Cardiac muscle cell (in vitro differentiated cells and primary cell): Measurements from ENCODE around the gene NEO1. TPM values are rescaled to one million over a fixed set of nuclear protein-coding genes. Genes with fewer than 3 reads are reported as not detected.

Source experiments
- DNase-seq, 2 donors: peaks; one replicate each; pipeline versions ENCODE4 v3.0.0 to v3.0.0-alpha.2; 2010 to 2017; ENCODE audit warnings: low read depth in 1 of 2, low spot score in 1 of 2
- H3K27ac ChIP-seq: fragments of 200-600 bp; sonication (generic); 2 replicates; pipeline ENCODE4 v1.5.1; 2016
- H3K27me3 ChIP-seq: fragments of 200-600 bp; sonication (generic); 2 replicates; pipeline ENCODE4 v1.6.0; 2016; ENCODE audit warnings: control low read depth
- H3K36me3 ChIP-seq: fragments of 200-600 bp; sonication (generic); 2 replicates; pipeline ENCODE4 v1.5.1; 2016; ENCODE audit warnings: control low read depth
- H3K4me1 ChIP-seq: fragments of 200-600 bp; sonication (generic); 2 replicates; pipeline ENCODE4 v1.8.1; 2017; ENCODE audit warnings: low read depth, mild to moderate bottlenecking, mixed run types
- H3K4me3 ChIP-seq: fragments of 200-600 bp; sonication (generic); 2 replicates; pipeline ENCODE4 v1.5.1; 2016; ENCODE audit warnings: mild to moderate bottlenecking
- H3K9me3 ChIP-seq: fragments of 200-600 bp; sonication (generic); 2 replicates; pipeline ENCODE4 v1.5.1; 2017; ENCODE audit warnings: low read depth, mild to moderate bottlenecking, control low read depth
- polyA plus RNA-seq: library from polyadenylated mRNA; unstranded; fragments of >200 nt; fragmentation: Nextera tagmentation; extraction: Ambion mirVana; gene quantifications from 2 replicates; pipeline ENCODE4 v1.2.1, GENCODE V29; 2016
- total RNA-seq: library from RNA; depleted of rRNA; stranded (reverse); fragments of >200 nt; gene quantifications from 2 replicates; pipeline ENCODE4 v1.2.3, GENCODE V29; 2016
- TF ChIP-seq, protein P1 (sequence below): IDR thresholded peaks from 2 replicates; pipeline ENCODE4 v1.5.1; 2012; ENCODE audit warnings: low read depth, mild to moderate bottlenecking, low read length

Gene NEO1, protein sequence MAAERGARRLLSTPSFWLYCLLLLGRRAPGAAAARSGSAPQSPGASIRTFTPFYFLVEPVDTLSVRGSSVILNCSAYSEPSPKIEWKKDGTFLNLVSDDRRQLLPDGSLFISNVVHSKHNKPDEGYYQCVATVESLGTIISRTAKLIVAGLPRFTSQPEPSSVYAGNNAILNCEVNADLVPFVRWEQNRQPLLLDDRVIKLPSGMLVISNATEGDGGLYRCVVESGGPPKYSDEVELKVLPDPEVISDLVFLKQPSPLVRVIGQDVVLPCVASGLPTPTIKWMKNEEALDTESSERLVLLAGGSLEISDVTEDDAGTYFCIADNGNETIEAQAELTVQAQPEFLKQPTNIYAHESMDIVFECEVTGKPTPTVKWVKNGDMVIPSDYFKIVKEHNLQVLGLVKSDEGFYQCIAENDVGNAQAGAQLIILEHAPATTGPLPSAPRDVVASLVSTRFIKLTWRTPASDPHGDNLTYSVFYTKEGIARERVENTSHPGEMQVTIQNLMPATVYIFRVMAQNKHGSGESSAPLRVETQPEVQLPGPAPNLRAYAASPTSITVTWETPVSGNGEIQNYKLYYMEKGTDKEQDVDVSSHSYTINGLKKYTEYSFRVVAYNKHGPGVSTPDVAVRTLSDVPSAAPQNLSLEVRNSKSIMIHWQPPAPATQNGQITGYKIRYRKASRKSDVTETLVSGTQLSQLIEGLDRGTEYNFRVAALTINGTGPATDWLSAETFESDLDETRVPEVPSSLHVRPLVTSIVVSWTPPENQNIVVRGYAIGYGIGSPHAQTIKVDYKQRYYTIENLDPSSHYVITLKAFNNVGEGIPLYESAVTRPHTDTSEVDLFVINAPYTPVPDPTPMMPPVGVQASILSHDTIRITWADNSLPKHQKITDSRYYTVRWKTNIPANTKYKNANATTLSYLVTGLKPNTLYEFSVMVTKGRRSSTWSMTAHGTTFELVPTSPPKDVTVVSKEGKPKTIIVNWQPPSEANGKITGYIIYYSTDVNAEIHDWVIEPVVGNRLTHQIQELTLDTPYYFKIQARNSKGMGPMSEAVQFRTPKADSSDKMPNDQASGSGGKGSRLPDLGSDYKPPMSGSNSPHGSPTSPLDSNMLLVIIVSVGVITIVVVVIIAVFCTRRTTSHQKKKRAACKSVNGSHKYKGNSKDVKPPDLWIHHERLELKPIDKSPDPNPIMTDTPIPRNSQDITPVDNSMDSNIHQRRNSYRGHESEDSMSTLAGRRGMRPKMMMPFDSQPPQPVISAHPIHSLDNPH (N-terminal part only)
- total RNA-seq = 28.2 and 37.4 TPM in 2 replicates
- 12.9 and 15.2 TPM in 2 replicates for polyA plus RNA-seq

DNA sequence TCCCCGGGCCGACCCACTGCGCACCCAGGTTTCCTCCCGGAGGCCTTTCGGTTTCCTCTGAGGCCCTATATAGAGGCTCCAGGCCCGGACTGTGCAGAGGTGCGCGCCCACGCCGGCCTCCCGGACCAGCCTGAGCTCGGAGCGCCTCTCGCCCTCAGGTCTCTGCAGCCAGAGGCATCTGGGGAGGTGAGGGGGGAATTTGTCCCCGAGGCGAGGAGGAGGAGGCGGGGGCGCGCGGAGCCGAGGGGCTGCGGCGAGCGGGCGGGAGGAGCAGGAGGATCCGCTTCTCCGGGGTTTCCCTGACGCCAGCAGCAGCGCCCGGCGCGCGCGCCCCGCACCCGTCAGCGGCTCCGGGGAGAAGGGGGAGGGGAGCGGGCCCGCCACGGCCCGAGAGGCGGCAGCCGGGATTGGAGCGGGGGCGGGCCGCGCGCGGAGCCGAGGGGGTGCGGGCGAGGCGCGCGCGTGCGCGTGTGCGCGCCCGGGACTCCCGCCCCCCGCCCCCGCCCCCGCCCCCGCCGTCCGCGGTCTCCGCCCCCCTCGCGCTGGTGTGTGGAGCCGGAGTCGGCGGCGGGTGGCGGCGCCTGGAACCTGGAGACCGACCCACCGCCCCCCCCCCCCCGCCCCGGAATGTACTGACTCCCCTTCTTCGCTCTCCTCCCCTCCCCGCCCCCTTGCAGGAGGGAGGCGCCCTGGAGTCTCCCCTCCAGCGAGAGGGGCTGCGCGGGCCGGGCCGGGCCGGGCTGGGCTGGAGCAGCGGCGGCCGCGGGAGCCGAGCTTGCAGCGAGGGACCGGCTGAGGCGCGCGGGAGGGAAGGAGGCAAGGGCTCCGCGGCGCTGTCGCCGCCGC lies at the start of gene NEO1:
Gene NEO1, plus strand, starts transcription at position 657 of the 846 bp plus-strand sequence. CDS start 213 bp downstream, outside the sequence.
- Histone ChIP-seq H3K4me3 (peak within 1 kb of the TSS; percentile 83), H3K4me1 (peaks cover 9% of the 10 kb centered on the region), H3K9me3 (no peaks in the 10 kb centered on the region), H3K27me3 (no peaks in the 10 kb centered on the region), H3K27ac (peak within 1 kb of the TSS; percentile 96), H3K36me3 (no peaks in the 10 kb centered on the region)
- TF ChIP-seq, protein P1, sequence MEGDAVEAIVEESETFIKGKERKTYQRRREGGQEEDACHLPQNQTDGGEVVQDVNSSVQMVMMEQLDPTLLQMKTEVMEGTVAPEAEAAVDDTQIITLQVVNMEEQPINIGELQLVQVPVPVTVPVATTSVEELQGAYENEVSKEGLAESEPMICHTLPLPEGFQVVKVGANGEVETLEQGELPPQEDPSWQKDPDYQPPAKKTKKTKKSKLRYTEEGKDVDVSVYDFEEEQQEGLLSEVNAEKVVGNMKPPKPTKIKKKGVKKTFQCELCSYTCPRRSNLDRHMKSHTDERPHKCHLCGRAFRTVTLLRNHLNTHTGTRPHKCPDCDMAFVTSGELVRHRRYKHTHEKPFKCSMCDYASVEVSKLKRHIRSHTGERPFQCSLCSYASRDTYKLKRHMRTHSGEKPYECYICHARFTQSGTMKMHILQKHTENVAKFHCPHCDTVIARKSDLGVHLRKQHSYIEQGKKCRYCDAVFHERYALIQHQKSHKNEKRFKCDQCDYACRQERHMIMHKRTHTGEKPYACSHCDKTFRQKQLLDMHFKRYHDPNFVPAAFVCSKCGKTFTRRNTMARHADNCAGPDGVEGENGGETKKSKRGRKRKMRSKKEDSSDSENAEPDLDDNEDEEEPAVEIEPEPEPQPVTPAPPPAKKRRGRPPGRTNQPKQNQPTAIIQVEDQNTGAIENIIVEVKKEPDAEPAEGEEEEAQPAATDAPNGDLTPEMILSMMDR = no peak
- DNase-seq = peak; percentile 91 to 95

DNA sequence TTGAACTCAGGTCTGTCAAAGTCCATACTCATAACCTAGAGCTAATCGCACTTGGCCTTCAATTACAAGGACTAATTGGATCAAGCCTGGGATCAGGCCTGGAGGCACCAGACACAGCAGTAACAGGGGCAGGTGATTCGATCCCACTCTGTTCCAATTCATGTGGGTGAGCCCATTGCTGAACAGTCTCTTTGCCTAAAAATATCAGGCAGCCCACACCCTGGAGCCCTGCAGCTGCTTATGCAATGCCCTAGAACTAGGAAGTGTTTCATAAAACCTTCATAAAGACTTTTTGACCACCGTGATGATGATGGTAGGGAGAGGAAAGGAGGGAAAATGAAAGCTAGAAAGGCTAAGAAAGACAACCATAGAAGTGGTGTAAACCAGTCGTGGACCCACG lies 47.8 kb upstream of the NEO1 start:
- Histone ChIP-seq H3K4me1 (no peaks in the 10 kb centered on the region), H3K27me3 (no peaks in the 10 kb centered on the region), H3K4me3 (no peak overlapping the region), H3K36me3 (no peaks in the 10 kb centered on the region), H3K27ac (no peak overlapping the region), H3K9me3 (no peaks in the 10 kb centered on the region)
- TF ChIP-seq, protein P1 = no peak
- DNase-seq = no peak

DNA sequence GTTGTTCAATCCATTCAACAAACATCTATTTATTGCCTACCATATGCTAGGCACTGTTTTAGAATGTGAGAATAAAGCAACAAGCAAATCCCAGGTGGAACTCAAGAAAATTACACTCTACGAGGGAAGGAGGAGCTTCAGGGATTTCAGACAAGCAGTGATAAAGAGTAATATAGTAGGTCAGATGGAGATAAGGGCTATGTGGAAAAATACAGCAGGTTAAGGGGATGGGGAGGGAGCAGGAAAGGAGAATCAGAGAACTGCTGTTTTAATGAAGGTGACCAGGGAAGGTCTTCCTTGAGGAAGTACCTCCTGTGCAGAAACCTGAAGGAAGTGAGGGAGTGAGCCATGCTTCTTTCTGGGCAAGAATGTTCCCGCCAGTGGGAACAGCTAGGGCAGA lies 47.2 kb upstream of the NEO1 start:
- Histone ChIP-seq H3K4me1 (no peaks in the 10 kb centered on the region), H3K27ac (no peak overlapping the region), H3K9me3 (no peaks in the 10 kb centered on the region), H3K27me3 (no peaks in the 10 kb centered on the region), H3K36me3 (no peaks in the 10 kb centered on the region), H3K4me3 (no peak overlapping the region)
- TF ChIP-seq, protein P1 = no peak
- DNase-seq = no peak

DNA sequence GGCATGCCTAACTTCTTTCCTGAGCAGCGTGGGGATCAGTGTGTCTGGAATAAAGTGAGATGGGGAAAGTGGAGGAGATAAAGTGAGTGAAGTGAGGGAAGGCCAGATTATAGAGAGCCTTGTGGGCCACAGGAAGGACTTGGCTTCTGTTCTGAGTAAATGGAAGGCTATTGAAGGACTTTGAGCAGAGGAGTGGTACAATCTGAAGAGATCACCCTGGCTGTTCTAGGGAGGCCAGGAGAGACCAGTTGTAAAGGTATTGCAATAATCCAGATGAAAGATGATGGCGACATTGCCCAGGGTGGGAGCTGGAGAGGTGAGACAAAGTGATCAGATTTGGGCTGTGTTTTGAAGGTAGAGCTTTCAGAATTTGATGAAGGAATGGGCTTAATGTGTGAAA lies 46.8 kb upstream of the NEO1 start:
- no peaks in the 10 kb centered on the region for H3K36me3 ChIP-seq
- TF ChIP-seq, protein P1 = no peak
- no peak overlapping the region for H3K27ac ChIP-seq
- H3K4me1 ChIP-seq = peaks cover 4% of the 10 kb centered on the region
- no peaks in the 10 kb centered on the region for H3K27me3 ChIP-seq
- no peaks in the 10 kb centered on the region for H3K9me3 ChIP-seq
- H3K4me3 ChIP-seq = no peak overlapping the region
- no peak for DNase-seq
